Measurements from ENCODE around the gene NPC1L1. TPM values are rescaled to one million over a fixed set of nuclear protein-coding genes. Genes with fewer than 3 reads are reported as not detected.

NPC1L1 gene
- total and polyA plus RNA-seq, 2 of the 13 experiments (the other 11 are each of a cell fraction or from before 2014, with no cell fraction given) = 4.8 to 14.5 TPM

GRCh38 chr7:44522315-44522714, 18.8 kb downstream of the NPC1L1 start:
- ATAC-seq (no peak), FAIRE-seq (no peak), DNase-seq (ENCODE audit: low spot score) (no peak)
- no TSS peak for BruUV-seq (replicated peaks)
- in situ Hi-C loops (cut with HindIII; ENCODE audit: extremely low pct_ligation_motif_present, low pct_unique_long_range_greater_than_20kb) = no loop called here
- Histone ChIP-seq H3K79me2 (ENCODE audit: insufficient read depth, low read length) (no peaks in the 10 kb centered on the region), H4K20me1 (ENCODE audit: insufficient read depth, low read length) (no peaks in the 10 kb centered on the region), H3K9ac (ENCODE audit: insufficient read depth, low read depth, low read length) (no peak overlapping the region), H2AFZ (ENCODE audit: low read length) (no peak overlapping the region), H3K4me2 (ENCODE audit: low read depth, low read length) (no peak overlapping the region), H3K27me3 (ENCODE audit: control insufficient read depth in 1 of 2, insufficient read depth in 2 of 2, low read length in 2 of 2) (no peaks in the 10 kb centered on the region), H3K4me1 (ENCODE audit: insufficient read depth, low read length) (no peaks in the 10 kb centered on the region), H3K27ac (ENCODE audit: extremely low read length, insufficient read depth, low read length) (no peak overlapping the region), H3K4me3 (replicated peaks in 1 of 3; ENCODE audit: insufficient read depth in 1 of 3, low read depth in 2 of 3, low read length in 3 of 3) (no peak overlapping the region), H3K36me3 (replicated peaks in 1 of 2; ENCODE audit: control insufficient read depth in 1 of 2, insufficient read depth in 2 of 2, low read length in 2 of 2) (peaks cover 10 to 31% of the 10 kb centered on the region in 2 experiments), H3K9me3 (ENCODE audit: low read length) (no peaks in the 10 kb centered on the region)
- 91% methylated on average over 3 of the region's 3 CpGs for WGBS (ENCODE audit: low lambda C conversion rate)
- CTCF ChIA-PET (ENCODE audit: low intra/inter-chr PET ratio, low total read pairs) = no interaction called here
- TF ChIP-seq ZSCAN31 (CRISPR knock-in tag; IDR thresholded peaks at IDR 0.05; ENCODE audit: low read depth) (no peak), KDM4B (CRISPR knock-in tag; IDR thresholded peaks at IDR 0.05) (no peak), JDP2 (CRISPR knock-in tag; IDR thresholded peaks at IDR 0.05; ENCODE audit: borderline replicate concordance) (no peak), HHEX (CRISPR knock-in tag; IDR thresholded peaks at IDR 0.05) (no peak), YY1 (IDR thresholded peaks at IDR 0.05; ENCODE audit: insufficient read depth, insufficient replicate concordance, low read depth, low read length) (no peak), RBAK (CRISPR knock-in tag; IDR thresholded peaks at IDR 0.05) (no peak), CENPX (CRISPR knock-in tag; IDR thresholded peaks at IDR 0.05) (no peak), MYPOP (CRISPR knock-in tag; IDR thresholded peaks at IDR 0.05) (no peak), XBP1 (CRISPR knock-in tag; IDR thresholded peaks at IDR 0.05) (no peak), TSC22D2 (CRISPR knock-in tag; IDR thresholded peaks at IDR 0.05; ENCODE audit: borderline replicate concordance) (no peak), ZNF225 (CRISPR knock-in tag; IDR thresholded peaks at IDR 0.05) (no peak), CC2D1A (CRISPR knock-in tag; IDR thresholded peaks at IDR 0.05) (no peak), HDAC1 (CRISPR knock-in tag; IDR thresholded peaks at IDR 0.05) (no peak), KDM6A (CRISPR knock-in tag; IDR thresholded peaks at IDR 0.05; ENCODE audit: low read depth) (no peak), ZNF598 (CRISPR knock-in tag; IDR thresholded peaks at IDR 0.05; ENCODE audit: borderline replicate concordance) (no peak), ZNF556 (CRISPR knock-in tag; IDR thresholded peaks at IDR 0.05; ENCODE audit: borderline replicate concordance) (no peak), ZNF569 (CRISPR knock-in tag; IDR thresholded peaks at IDR 0.05; ENCODE audit: borderline replicate concordance) (no peak), SMC3 (IDR thresholded peaks at IDR 0.05; ENCODE audit: low read length) (no peak)
- TF ChIP-seq, protein P1, sequence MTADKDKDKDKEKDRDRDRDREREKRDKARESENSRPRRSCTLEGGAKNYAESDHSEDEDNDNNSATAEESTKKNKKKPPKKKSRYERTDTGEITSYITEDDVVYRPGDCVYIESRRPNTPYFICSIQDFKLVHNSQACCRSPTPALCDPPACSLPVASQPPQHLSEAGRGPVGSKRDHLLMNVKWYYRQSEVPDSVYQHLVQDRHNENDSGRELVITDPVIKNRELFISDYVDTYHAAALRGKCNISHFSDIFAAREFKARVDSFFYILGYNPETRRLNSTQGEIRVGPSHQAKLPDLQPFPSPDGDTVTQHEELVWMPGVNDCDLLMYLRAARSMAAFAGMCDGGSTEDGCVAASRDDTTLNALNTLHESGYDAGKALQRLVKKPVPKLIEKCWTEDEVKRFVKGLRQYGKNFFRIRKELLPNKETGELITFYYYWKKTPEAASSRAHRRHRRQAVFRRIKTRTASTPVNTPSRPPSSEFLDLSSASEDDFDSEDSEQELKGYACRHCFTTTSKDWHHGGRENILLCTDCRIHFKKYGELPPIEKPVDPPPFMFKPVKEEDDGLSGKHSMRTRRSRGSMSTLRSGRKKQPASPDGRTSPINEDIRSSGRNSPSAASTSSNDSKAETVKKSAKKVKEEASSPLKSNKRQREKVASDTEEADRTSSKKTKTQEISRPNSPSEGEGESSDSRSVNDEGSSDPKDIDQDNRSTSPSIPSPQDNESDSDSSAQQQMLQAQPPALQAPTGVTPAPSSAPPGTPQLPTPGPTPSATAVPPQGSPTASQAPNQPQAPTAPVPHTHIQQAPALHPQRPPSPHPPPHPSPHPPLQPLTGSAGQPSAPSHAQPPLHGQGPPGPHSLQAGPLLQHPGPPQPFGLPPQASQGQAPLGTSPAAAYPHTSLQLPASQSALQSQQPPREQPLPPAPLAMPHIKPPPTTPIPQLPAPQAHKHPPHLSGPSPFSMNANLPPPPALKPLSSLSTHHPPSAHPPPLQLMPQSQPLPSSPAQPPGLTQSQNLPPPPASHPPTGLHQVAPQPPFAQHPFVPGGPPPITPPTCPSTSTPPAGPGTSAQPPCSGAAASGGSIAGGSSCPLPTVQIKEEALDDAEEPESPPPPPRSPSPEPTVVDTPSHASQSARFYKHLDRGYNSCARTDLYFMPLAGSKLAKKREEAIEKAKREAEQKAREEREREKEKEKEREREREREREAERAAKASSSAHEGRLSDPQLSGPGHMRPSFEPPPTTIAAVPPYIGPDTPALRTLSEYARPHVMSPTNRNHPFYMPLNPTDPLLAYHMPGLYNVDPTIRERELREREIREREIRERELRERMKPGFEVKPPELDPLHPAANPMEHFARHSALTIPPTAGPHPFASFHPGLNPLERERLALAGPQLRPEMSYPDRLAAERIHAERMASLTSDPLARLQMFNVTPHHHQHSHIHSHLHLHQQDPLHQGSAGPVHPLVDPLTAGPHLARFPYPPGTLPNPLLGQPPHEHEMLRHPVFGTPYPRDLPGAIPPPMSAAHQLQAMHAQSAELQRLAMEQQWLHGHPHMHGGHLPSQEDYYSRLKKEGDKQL (CRISPR knock-in tag; IDR thresholded peaks at IDR 0.05; ENCODE audit: low read depth) = no peak
- POLR2A ChIA-PET = no interaction called here
- intact Hi-C loops (cut with micrococcal nuclease; ENCODE audit: unreplicated experiment) = no loop called here

All from HepG2 (cell line).